Stimulated activated CD4-positive, alpha-beta T cell treated with anti-CD3 and anti-CD28 coated beads, Interleukin-2, amount 100 ng/mL, for 4 hours (primary cell): ENCODE data around the gene RAB14.
A peak's percentile ranks its signal among the peaks of the same experiment; 100 is the strongest.

ENCODE experiments used
- DNase-seq: peaks from one replicate; pipeline ENCODE4 v3.0.0-alpha.2; 2020; ENCODE audit warnings: low read depth

Gene RAB14

DNA sequence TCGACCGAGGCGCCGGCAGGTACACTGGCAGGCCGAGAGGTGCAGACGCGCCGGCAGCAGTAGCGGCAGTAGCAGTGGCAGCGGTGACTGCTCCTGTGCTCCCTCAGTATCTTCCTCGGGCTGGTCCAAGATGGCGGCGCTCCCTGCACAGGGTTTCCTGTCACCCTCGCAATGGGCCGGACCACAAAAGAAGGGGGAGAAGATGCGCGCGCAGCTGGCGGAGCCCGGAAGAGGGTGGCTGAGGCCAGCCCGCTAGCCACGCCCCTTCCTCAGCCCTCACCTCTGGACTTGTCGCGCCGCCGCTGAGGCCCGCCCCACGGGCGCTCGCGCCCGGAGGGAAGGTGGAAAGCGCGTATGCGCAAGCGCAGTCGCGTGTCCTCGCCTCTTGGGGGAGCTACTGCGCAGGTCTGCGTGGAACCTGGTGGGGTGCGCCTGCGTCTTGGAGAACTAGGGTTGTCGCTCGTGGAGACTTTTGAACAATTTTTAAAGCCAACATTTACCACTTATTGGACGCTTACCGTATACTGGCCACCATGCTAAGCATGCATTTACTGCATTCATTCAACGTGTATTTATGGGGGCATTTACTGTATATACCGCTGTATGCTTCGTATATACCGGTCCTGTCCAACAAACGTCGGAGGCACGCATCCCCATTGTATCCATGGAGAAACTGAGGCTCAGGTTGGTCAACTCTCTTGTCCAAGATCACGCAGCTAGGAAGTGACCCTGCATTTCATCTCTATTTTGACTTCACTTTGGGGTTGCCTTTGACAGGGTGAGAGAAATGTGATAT lies at the start of gene RAB14:
RAB14 (minus strand) TSS at position 132 of the 796 bp plus-strand sequence. CDS start 8,457 bp downstream, outside the sequence.
- DNase-seq = peak; percentile 100

DNA sequence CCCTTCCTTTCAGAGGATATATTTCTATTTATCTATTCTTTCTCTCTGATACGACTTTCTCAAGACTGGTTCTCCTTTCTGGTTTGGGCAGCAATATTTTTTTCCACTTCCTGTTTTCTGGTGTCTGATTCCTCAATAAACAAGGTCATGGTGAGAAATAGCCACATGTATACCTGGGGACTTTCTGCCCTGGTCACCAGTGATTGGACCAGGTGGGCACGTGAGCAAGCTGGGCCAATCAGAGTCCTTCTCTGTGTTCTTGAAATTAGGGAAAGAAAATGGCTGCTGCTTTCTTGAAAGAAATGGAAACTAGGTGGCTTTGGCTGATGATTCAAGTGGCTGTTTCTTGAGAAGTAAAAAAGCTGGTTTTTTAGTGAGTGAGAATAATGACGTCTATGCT lies 47.9 kb upstream of the RAB14 start:
- DNase-seq = no peak

- no peak for DNase-seq
These were observed 45.3 kb upstream of the RAB14 start for GRCh38 chr9:121246821-121247561.

- DNase-seq = no peak
These were observed 41.3 kb upstream of the RAB14 start for GRCh38 chr9:121242959-121243346.

DNA sequence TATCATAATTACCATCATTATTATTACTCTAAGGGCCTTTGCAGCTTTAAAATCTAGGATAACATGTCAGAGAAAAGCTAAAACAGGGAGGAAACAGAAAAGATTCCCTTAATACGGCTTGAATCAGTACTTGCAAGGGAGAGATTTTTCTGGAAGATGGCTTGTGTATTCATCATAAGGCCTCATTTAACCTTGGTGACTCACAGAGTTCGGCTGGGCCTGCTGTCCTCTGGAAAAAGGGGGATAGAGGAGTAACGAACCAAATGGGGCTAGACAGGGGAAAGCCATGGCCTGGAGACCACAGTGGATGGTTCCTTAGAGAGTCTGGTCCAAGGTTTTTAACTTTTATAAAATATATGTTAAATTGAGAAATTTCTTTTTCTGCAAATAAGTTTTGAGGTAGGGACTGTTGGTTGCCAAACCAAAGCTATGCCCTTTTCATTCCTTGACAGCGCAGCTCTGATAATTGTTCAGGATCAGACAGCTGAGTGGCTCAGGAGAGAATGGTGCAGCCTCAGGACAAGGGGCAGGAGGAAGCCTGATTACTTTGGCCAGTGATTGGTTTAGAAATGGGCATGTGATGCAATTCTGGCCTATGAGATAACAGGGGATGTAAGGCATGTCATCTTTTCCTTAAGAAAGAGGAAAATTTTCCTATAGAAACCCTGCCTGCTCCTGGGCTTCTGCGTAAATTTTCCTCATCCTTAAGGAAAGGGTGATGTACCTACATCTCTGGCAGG lies 40.7 kb upstream of the RAB14 start:
- no peak for DNase-seq

DNA sequence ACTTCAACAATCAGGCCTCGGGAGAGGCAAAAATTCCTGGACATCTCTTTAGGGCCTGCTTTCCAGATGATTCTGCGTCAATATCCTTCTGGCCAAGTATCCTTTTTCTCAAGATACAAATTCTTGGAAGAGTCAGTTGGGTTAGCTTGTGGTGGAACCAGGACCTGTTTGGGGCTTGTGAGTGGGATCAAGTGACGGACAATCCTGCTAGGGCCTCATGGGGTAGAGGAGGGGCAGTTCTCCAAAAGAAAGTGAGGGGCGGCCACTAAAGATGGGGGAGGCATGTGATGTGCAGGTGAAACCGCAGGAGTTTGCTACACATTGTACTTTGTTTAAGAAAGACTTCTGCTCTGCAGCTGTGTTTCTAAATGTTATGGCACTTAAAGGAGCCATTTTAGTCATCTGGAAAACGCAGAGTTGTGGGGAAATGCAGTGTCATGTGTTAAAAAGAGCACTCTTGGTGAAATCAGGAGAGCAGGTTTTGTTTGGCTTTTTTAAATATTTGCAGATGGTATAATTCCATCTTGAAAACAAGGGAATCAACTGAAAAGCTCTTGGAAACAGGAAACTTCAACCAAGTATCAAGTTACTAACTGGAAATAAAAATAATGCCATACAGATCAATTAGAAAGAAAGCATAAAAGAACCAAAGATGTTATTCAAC lies 38.9 kb upstream of the RAB14 start:
- no peak for DNase-seq

- DNase-seq = no peak
These were observed 38.2 kb upstream of the RAB14 start for GRCh38 chr9:121239851-121240250.

- no peak for DNase-seq
These were observed 37.4 kb upstream of the RAB14 start for GRCh38 chr9:121239071-121239470.

- DNase-seq = no peak
These were observed 36.2 kb upstream of the RAB14 start for GRCh38 chr9:121237916-121238315.

DNA sequence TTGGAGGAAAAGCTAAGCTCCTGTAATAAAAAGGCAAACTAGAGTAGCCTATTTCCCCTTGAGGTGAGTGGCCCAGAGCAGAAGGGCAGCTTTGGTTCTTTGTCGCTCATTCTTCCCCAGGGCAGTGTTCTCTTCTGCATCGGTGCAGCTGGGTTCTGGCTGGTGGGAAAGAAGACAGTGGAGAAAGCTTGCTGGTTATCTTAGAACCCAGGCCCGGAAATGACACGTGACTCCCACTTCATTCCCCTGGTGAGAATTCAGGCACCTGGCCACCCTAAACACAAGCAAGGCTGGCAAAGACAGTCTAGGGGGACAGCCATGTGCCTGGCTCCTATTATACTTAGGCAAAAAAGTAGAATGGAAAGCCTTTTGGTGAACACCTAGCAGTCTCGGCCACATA lies 33.8 kb upstream of the RAB14 start:
- DNase-seq = no peak

DNA sequence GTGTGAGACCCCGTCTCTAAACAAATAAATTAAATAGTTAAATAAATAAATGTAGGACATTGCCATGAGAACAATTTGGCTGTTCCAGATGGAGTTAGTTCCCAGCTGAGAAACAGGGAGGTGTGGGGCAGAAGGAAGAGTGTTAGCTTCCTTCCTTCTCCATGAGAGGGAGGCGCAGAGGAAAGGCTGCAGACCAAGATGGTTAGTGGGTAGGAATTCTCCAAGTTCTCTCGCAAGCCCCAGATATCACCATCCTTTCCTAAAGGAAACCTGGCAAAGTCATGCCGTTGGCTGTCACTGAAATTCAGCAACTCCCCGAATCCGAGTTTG lies 33.1 kb upstream of the RAB14 start:
- DNase-seq = no peak

DNA sequence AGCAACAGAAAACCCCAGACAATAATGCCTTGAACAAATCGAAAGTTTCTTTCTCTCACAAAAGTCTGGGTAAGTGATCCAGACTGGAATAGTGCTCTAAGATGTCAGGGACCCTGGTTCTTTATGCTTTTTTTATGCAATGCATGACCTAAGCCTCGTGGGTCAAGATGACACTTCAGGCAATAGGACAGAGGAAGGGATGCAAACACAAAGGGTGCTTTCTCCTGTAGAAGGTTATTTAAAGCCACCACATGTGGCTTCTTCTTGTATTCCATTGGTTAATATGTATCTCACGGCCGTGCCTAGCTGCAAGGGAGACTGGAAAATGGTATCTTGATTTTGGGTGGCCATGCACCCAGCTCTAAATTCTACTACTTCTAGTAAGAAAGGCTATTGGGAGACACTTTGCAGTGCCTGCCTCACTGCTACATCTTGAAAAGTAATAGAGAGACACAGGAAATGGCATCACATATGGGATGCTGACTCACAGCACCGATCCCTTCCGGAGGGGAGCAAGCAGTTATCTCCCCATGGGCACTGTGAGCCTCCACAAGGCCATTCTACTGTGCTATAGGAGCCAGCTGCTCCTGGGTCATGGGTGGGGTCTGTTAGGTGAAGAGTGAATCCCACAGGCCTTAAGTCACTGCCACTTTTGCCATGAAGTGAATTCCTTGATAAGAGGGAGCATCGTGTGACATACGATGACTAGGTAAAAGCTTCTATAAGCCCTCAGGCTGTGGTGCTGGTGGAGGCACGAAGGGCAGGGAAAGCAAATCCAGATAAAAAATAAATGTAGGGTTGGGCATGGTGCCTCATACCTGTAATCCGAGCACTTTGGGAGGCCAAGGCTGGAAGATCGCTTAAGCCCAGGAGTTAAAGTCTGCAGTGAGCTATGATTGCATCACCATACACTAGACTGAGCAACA lies 32.5 kb upstream of the RAB14 start:
- no peak for DNase-seq

GRCh38 chr9:121232251-121232650 lies 30.6 kb upstream of the RAB14 start:
- DNase-seq = no peak

DNA sequence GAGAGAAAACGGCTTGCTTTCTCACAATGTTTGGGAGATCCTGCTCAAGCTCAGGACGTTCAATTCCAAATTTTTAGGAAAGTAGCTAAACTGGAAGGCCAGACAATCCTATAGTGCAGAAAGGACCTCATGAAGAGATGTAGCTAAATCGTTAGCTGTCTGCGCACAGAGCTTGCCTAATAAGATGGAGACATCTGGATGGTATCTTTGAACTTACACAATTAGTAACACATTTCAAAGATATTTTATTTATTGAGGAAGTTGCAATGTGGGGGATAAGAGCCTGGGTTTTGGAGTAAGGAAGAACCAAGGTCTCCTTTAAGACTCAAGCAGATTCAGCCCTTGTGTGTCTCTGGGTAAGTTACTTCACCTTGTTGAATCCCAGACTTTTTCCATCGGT lies 28.6 kb upstream of the RAB14 start:
- no peak for DNase-seq

GRCh38 chr9:121227862-121228261 lies 26.2 kb upstream of the RAB14 start:
- no peak for DNase-seq

DNA sequence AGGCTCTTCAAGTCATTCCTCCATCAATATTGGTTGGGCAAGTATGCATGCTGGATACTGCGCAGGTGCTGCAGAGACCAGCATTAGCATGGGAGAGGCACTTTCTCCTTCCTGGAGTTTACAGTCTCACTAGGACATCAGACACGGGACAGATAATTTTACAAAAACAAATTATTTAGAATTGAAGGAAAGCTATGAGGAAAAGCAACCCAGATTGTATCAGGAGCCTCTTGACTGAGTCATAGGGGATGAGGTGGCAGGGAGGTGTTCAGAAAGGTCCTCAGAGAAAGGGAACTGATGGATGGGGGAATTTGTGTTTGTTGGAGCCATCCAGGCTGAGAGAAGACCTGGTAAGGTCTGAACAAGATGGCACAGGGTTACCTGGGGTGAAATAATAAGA lies 24.5 kb upstream of the RAB14 start:
- no peak for DNase-seq

- DNase-seq = no peak
These were observed 23.6 kb upstream of the RAB14 start for GRCh38 chr9:121225240-121225639.

DNA sequence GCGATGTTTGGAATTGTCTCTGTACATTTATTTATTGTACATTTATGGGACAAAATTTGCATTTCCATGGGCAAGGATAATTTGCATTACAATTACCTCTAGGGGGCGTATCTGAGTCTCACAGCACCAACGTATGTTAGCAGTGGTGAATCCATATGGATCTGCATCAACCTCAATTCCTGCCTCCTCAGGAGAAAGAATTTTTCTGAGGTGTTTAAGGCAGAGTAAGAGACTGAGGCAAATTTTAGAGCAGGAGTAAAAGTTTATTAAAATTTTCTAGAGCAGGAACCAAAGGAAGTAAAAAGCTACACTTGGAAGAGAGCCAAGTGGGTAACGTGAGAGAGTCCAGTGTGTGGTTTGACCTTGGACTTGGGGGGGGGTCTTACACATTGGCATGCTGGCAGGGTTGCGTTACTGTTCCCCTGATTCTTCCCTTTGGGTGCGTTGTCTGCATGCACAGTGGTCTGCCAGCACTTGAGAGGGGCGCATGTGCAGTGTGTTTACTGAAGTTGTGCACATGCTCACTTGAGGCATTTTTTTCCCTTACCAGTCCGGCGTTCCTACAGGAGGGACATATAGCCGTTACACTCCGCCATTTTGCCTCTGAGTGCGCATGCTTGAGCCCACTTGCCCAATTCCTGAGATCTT lies 21.0 kb upstream of the RAB14 start:
- DNase-seq = no peak

- no peak for DNase-seq
These were observed 20.0 kb upstream of the RAB14 start for GRCh38 chr9:121221664-121222055.

DNA sequence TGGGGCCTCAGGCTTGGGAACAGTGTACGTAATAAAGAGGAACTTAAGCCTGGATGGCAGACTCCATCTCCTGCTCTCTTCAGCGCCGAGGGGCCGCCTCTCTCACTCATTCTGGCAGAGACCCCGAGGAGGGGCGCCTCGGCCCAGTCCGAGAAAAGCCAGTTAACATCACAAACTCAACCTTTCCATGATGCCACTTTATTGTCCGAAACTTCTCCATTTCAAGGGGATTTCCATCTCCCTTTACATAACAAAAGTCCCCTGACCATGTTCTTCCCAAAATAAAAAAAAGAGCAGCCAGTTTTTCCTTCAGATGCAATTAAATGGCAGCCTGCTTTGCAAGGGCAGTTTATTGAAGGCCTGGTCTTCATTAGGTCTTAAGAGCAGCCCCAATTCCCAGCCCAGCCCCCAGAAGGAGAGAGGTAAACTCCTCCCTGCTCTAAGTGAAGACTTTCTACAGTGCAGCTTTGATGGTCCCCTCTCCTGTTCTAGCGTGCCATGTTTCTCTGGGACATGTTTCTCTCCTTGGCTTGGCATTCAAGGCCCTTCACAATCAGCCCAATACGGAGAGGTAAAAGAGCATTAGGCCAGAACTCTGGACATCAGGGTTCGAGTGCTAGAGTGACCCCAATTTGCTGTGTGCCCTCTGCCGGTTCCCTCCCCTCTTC lies 19.5 kb upstream of the RAB14 start:
- DNase-seq = no peak
